Thyroid gland (tissue), 4 donors: Measurements from ENCODE around the gene PLA2G2E.

ENCODE experiments used
- POLR2A ChIP-seq, 2 donors: fragments of 450-650 bp; IDR thresholded peaks; one replicate each; pipeline ENCODE4 v1.6.1; 2017; ENCODE audit warnings: antibody characterized with exemption in 2 of 2, mild to moderate bottlenecking in 2 of 2, moderate library complexity in 1 of 2
- TF ChIP-seq, protein P1 (sequence below), 6 experiments: fragments of 200-600 bp in 3 of 6; fragments of 450-650 bp in 3 of 6; sonication (generic) in 3 of 6; IDR thresholded peaks; one replicate each; pipeline ENCODE4 v1.5.1; 2016 to 2019; ENCODE audit warnings: antibody characterized with exemption in 6 of 6, mild to moderate bottlenecking in 2 of 6, inconsistent platforms in 1 of 6, moderate library complexity in 1 of 6

DNA sequence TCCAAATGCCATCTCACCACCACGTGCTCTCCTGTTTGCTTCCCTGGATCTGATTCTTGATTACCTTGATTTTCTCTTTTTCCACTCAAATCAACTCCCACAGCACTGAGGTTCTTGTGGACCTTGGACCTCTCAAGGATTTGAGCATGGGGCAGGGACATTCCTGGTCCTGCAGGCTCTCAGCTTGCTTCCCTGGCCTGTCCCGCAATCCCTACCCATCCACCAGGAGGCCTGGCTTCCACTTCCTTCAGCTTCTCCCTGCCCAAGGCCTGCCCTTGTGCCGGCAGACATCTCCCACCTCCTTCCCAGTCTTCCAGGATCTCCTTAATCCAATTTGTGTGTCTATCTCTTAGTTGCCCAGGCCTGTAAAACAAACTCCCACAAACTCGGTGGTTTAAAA lies 34.4 kb upstream of the PLA2G2E start:
- no peak for TF ChIP-seq POLR2A (IDR thresholded peaks at IDR 0.05)
- TF ChIP-seq, protein P1, sequence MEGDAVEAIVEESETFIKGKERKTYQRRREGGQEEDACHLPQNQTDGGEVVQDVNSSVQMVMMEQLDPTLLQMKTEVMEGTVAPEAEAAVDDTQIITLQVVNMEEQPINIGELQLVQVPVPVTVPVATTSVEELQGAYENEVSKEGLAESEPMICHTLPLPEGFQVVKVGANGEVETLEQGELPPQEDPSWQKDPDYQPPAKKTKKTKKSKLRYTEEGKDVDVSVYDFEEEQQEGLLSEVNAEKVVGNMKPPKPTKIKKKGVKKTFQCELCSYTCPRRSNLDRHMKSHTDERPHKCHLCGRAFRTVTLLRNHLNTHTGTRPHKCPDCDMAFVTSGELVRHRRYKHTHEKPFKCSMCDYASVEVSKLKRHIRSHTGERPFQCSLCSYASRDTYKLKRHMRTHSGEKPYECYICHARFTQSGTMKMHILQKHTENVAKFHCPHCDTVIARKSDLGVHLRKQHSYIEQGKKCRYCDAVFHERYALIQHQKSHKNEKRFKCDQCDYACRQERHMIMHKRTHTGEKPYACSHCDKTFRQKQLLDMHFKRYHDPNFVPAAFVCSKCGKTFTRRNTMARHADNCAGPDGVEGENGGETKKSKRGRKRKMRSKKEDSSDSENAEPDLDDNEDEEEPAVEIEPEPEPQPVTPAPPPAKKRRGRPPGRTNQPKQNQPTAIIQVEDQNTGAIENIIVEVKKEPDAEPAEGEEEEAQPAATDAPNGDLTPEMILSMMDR (IDR thresholded peaks at IDR 0.05): no peak
